Midbrain (tissue), 1 donor: ENCODE measurements around the gene RAMACL.

Source experiments
- DNase-seq: peaks from one replicate; lab custom pipeline; 2025; lab: John Stamatoyannopoulos, UW

The RAMACL gene

GRCh38 chr6:166618251-166618650 lies 31.8 kb upstream of the RAMACL start:
- DNase-seq, result no peak

- DNase-seq, result no peak
Measured at GRCh38 chr6:166617359-166617758, 30.9 kb upstream of the RAMACL start.

GRCh38 chr6:166616261-166617238 lies 30.1 kb upstream of the RAMACL start:
- DNase-seq, result no peak

GRCh38 chr6:166615059-166615770 lies 28.7 kb upstream of the RAMACL start:
- DNase-seq, result no peak

GRCh38 chr6:166614589-166614988 lies 28.1 kb upstream of the RAMACL start:
- DNase-seq, result no peak

GRCh38 chr6:166614171-166614583 lies 27.7 kb upstream of the RAMACL start:
- DNase-seq, result no peak

- no peak for DNase-seq
Measured at GRCh38 chr6:166613027-166613426, 26.5 kb upstream of the RAMACL start.

- no peak for DNase-seq
Measured at GRCh38 chr6:166612471-166612881, 26.0 kb upstream of the RAMACL start.

- DNase-seq, result no peak
Measured at GRCh38 chr6:166611631-166612030, 25.2 kb upstream of the RAMACL start.

GRCh38 chr6:166610069-166610468 lies 23.6 kb upstream of the RAMACL start:
- no peak for DNase-seq

- no peak for DNase-seq
Measured at GRCh38 chr6:166608774-166609173, 22.3 kb upstream of the RAMACL start.

- no peak for DNase-seq
Measured at GRCh38 chr6:166605752-166606151, 19.3 kb upstream of the RAMACL start.

- no peak for DNase-seq
Measured at GRCh38 chr6:166604911-166605310, 18.4 kb upstream of the RAMACL start.

- DNase-seq, result no peak
Measured at GRCh38 chr6:166604328-166604727, 17.9 kb upstream of the RAMACL start.

- no peak for DNase-seq
Measured at GRCh38 chr6:166603043-166603690, 16.7 kb upstream of the RAMACL start.

- DNase-seq, result no peak
Measured at GRCh38 chr6:166601956-166602355, 15.5 kb upstream of the RAMACL start.

- DNase-seq, result no peak
Measured at GRCh38 chr6:166600931-166601330, 14.5 kb upstream of the RAMACL start.

- DNase-seq, result no peak
Measured at GRCh38 chr6:166599205-166599604, 12.7 kb upstream of the RAMACL start.

GRCh38 chr6:166598441-166599138 lies 12.1 kb upstream of the RAMACL start:
- DNase-seq, result peak; percentile 39

GRCh38 chr6:166597711-166598440 lies 11.4 kb upstream of the RAMACL start:
- peak; percentile 56 for DNase-seq
